HG03342 (cell line): ENCODE measurements around the gene MYO7A.

Experiments used
- ATAC-seq: cut with Tn5 transposase; IDR thresholded peaks from one replicate; pipeline ENCODE4 v1.9.1; 2021; ENCODE audit warnings: mild to moderate bottlenecking, moderate library complexity; ENCODE audit not compliant: unreplicated experiment

The MYO7A gene

DNA sequence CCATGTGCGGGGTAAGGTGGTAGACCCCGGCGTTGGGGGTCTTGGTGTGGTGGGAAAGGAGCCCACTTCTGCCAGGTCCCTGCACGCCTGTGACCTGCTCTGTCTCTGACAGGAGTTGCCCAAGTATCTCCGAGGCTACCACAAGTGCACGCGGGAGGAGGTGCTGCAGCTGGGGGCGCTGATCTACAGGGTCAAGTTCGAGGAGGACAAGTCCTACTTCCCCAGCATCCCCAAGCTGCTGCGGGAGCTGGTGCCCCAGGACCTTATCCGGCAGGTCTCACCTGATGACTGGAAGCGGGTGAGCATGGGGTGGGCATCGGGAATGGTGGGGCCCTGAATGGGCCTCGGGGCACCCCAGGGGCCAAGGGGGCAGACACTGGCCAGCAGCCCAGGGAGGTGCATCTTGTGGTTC lies 83.0 kb downstream of the MYO7A start:
- no peak for ATAC-seq

DNA sequence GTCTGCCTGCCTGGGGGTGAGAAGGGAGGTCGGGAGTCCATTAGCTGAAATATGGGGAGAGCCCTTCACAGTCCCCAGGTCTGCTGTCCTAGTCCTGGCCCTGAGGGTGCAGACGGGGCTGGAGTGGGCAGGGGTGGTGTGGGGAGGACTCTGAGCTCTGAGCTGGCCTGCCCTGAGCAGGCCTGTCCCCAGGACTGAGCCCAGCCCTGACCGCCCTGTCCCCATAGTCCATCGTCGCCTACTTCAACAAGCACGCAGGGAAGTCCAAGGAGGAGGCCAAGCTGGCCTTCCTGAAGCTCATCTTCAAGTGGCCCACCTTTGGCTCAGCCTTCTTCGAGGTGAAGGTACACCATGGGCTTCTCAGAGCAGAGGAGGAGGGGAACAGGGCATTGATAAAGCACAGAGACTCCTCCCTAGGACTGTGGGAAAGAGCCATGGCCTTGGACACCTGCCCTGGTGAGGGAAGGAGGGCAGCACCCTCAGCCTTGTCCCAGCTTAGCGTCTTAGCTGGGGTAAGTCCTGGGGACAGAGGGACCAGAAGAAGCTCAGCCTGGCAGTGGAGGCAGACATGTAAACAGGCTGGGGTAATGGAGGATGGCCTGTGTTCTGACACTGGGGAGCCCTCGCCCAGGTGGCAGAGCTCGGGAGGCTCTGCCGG lies 83.7 kb downstream of the MYO7A start:
- no peak for ATAC-seq

DNA sequence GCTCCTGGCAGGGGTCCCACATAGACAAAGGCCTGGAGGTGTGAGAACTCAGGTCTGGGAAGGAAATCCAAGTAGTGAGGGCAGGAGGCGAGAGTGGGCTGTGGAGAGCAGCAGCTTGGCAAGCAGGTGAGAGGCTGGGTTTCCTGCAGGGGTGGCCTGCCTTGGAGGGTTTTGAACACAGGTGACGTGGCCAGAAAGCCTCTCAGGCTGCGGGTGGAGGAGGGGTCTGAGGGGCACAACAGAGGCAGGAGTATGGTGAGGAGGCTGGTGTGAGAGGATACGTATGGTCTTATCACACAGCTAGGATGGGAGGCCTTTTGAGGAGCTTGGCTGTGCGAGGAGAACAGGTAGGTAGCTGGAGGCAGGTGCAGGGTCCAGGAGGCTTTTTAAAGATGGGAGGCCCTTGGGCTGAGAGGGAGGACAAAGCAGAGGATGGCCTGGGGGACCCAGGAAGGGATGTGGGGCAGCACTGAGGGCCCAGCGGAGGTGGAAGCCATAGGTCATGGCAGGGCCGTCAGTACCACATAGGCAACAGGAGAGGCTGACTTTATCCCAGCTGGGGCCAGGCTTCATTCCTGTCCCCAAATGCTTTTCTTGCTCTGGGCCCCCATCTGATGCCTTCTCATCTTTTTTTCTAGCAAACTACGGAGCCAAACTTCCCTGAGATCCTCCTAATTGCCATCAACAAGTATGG lies 84.4 kb downstream of the MYO7A start:
- ATAC-seq: no peak

DNA sequence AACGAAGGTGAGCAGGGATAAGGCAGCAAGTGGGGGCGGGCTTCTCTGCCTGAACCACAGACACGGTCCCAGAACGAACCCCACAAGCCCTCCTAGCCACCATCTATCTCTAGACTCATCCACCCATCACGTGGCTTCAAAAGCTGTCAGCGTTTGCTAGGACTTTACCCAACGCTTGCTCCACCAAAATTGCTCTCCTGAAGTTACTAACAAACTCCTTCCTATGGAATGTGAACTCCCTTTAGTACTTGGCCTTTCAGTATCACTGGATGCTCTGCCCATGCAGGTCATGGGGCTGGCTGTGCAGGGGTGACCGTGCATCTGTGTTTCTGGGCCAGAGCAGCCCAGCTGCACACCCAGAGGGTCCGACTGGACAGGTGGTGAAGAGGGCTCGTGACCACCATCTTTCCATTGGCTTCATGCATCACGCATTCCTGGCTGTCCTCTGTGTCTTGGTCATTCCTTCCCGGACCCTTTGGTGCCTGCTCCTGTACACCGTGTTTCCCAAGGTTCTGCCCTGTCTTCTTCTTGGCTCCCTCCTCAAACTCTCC lies 85.1 kb downstream of the MYO7A start:
- ATAC-seq: no peak

DNA sequence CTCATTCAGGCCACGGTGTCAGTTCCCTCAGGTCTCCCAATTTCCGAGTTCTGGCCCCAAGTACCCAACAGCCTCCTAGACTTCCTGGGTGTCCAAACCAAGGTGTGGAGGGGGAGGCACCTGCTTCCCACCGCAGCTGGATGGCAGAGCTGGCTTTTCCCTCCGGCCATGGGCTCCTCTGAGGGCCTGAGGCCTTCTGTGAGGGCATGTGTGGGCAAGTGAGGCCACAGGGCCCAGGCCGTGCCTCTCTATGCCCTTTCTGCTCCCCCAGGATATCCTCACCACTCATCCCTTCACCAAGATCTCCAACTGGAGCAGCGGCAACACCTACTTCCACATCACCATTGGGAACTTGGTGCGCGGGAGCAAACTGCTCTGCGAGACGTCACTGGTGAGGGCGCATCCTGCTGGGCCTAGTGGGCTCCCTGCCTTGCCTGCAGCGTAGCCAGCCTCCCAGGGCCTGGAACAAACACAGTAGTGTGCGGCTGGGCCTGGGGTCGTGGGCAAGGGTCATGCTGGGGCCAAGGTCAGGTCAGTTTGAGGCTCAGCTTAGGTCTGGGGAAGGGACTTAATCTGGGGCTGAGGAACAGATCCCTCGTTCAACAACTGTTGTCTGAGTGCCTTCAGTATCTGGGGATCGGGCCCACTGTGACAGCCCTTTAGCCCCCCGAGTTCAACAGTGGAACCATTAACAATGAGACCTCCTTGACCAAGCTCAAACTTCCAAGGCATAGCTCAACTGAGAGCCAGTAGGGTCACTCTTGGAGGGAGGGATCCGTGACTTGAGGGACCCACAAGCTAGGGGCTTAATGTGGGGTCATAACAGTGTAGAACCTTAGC lies 85.8 kb downstream of the MYO7A start:
- ATAC-seq: no peak

DNA sequence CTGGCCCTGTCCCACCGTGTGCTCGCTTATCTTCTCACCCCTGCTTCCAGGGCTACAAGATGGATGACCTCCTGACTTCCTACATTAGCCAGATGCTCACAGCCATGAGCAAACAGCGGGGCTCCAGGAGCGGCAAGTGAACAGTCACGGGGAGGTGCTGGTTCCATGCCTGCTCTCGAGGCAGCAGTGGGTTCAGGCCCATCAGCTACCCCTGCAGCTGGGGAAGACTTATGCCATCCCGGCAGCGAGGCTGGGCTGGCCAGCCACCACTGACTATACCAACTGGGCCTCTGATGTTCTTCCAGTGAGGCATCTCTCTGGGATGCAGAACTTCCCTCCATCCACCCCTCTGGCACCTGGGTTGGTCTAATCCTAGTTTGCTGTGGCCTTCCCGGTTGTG lies 86.5 kb downstream of the MYO7A start:
- no peak for ATAC-seq

DNA sequence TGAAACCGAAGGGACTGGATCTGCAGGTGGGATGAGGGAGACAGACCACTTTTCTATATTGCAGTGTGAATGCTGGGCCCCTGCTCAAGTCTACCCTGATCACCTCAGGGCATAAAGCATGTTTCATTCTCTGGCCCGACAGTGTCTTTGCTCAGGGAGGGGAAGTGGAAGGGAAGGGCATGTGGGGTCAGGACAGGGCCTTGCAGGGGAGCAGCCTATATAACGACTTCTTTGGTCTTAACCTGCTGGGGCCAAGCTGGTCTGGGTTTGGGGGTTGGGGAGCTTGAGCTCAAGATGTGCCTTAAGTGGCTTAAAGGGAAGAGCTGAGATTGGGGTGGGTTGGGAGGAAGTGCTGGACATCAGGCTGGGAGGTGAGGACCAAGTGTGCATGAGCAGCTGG lies 87.1 kb downstream of the MYO7A start:
- ATAC-seq: no peak

DNA sequence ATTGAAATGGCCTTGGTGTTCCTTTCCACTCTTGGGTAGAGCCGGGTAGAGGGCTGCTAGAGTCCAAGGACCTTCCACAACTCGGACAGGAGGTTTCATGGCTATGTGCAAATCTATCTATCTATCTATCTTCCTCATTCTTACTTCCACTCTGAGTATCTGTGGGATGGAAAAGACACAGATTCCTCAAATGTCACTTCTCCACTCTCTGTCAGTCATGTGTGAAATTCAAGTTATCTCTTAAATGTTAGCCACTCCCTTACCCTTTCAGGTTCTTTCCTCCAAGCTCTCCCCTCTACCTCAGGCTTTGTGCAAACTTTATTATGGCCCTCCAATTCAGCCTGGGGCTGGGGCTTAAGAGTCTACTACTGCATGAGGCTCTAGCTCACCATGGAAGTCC lies 89.1 kb downstream of the MYO7A start:
- no peak for ATAC-seq

DNA sequence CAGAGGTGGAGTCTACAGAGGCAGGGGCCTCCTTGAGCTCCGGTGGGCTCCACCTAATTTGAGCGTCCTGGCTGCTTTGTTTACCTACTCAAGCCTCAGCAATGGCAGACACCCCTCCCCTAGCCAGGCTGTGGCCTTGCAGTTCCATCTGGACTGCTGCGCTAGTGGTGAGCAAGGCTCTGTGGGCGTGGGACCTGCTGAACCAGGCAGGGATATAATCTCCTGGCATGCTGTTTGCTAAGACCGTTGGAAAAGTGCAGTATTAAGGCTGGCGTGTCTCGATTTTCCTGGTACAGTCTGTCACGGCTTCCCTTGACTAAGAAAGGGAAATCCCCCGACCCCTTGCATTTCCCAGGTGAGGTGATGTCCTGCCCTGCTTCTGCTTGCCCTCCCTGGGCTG lies 95.8 kb downstream of the MYO7A start:
- ATAC-seq: no peak

DNA sequence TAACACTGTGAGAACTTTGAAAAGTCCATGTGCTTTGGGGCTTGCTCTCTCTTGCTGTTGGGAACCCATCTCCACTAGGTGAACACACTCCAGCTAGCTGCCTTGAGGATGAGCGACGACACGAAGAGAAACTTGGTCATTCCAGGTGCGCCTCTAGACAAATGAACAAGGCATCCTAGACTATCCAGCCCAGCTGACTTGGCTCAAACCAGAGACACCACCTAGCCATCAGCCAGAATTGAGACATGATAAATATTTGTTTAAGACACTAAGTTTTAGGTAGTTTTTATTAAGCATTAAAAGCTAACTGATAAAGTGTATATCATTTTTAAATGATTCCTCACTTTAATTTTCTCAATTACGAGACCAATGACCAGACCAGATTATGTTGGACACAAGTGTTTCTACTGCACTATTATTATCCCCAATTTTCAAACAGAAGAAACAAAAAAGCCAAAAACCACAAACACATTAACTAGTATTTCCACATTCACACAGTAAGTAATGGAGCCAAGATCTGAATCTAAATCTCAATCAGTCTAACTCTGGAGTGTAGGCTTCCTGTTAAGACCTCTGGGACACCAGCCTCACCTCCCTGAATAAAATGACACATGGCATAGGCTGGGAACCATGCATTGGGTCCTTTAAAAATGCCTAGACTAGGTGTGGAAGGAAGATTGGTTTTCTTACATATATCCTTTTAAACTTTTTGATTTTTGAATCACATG lies 103.0 kb downstream of the MYO7A start:
- ATAC-seq: no peak

DNA sequence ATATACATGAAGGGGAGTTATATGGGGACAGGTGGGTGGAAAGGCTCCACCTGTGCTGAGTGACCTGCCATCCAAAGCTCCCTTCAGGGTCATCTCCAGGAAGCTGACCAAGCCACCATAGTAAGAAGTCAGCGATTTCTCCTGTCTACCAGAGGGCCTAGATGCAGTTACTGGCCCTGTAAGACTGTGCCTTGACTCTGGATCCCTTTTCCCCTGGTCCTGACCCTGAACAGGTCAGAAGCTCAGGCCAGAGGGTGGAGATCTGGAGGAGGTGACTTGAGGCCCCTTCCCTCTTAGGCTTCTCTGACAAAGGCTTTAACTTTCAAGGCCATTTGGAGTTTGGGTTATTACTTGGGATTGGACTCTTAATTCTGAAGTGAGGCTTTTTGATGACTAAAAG lies 103.8 kb downstream of the MYO7A start:
- ATAC-seq: no peak

DNA sequence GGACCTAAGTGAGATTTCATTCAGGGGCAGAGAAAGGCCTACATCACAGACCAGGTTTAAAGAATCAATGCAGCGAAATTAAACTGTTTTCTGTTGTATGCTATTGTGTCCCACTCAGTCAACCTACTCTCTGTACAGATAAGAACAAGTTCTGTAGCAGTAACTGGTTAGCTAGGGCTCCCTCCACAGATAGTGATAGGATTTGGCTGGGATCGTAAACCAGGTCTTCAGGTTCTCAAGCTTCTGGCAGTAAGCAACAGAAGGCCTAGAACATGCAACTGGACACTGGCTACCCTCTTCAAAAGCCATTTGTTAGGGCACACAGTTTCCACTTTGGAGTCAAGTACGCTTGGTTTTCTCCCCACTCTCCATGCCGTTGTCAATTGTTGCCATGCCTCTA lies 104.2 kb downstream of the MYO7A start:
- ATAC-seq: no peak

DNA sequence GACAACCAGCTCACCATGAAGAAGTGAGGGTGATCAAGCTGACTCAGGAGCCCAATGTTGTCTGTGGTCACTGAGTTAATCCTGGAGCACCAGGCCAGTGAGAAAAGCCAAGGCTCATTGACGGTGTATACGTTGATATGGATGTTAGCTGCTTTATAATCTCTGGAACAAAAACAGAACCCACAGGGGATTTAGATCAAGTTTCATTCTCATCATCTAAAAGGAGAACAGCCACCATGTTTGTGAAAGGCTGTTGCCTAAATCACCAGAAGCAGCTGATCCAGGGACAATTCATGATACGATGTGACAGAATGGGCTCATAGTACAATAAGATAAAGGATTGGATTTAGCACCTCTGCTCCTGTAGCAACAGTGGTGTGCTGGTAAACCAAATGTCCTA lies 105.0 kb downstream of the MYO7A start:
- ATAC-seq: no peak

DNA sequence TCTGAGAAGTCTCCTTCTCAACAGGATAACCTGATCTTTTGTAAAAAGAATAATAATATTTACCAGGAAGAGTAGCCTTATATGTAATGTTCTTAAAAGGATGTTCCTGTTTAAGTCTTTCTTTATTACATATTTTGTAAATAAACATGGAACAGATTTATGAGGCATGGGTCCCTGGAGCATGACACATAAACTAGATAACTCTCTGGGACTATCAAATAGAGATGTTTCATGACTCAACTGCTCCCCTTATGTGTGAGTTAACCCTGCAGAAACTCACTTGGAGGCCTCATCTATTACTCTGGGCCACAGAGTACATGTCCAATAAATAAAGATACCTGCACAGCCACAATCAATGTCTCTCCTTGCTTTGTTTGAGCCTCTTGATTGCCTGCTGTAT lies 108.9 kb downstream of the MYO7A start:
- no peak for ATAC-seq

DNA sequence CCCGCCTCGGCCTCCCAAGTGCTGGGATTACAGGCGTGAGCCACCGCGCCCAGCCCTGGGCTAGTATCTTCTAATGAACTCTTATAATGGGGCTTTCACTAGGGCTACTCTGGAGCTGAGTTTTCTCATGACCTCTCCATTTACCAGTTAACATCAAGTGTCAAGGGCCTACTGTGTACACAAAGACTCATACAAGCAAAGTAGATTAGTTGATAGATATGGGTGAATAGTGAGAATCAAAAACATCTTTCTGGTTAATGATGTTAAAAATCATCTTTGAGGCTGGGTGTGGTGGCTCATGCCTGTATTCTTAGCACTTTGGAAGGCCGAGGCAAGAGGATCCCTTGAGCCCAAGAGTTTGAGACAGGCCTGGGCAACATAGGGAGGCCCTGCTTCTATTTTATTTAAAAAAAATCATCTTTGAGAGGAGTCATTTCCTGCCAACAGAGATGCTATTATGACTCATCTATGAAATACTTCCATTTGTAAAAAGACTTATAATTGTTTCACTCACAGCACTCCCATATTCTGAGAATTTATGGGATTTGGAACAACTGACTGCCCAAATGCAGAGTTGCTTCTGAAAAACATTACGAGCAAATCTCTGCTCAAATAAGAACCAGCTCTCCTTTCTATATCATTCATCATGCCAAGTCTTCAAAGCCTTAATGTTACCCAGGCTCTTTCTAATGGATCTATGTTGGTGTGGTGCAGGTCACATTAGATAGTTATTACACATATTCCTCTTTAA lies 116.4 kb downstream of the MYO7A start:
- ATAC-seq: no peak

DNA sequence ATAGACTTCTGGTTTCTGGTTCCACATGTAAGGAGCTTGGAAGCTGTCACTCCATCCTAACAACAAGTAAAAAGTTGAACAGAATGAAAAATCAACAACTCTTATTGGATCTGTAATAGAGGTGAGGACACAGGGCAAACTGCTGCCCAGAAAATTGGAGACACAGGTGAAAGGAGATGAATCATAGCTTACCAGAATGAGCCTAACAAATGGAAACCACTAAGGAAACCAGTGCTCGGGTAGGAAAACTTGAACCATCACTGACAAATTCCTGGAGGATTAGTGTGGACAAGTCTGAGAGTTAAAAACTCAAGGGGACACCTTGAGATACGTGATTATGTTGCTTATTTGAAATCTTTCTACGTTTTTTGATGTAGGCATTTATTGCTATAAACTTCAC lies 121.4 kb downstream of the MYO7A start:
- no peak for ATAC-seq

DNA sequence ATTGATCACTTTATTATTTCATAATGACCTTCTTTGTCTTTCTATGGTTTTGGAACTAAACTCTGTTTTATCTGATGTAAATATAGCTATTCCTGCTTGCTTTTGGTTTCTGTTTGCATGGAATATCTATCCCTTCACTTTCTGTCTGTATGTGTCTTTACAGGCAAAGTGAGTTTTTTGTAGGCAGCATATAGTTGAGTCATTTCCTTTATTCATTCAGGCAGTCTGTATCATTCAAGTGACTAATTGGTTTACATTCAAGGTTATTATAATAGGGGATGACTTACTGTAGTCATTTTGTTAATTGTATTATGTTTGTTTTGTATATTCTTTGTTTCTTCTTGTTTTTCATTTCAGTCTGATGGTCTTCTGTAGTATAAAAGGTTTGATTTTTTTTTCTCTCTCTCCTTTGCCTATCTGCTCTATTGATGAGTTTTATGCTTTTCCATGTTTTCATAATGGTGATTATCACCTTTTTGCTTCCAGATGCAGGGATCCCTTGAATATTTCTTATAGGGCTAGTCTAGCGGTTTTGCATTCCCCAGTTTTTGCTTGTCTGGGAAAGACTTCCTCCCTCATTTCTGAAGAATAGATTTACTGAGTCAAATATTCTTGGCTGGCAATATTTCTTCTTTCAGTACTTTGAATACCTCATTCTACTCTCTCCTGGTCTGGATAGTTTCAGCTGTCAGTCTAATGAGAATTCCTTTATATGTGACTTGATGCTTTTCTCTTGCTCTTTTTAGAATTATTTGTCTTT lies 123.0 kb downstream of the MYO7A start:
- ATAC-seq: no peak

DNA sequence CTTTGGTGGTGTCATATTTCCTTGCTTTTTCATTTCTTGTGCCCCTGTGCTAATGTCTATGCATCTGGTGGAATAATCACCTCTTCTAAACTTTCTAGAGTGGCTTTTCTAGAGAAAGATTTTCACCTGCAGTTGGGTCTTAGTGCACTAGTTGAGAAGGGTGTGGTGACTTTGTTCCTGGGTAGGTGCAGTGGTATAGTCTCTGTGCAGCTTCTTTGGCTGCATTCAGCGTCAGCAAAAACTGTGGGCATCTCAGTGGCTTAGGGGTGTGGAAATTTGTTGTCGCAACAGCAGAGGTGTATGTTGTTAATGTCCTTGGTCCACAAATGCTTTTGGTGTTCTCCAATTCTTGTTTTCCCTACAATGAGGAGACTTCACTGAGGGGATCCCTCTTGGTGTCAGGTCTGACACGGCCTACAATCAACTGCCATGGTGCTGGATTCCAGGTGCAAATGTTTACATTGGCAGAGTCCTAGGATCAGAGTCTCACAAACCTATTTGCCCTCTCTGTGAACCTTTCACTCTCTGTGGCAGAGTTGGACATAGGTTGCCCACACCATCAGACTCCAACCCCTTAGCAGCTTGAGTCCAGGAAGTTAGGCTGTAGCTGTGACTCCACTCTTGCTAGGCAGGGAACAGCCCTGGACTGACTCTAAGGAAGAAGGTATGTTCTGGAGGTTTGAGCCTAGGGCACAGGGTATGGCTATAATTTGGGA lies 124.7 kb downstream of the MYO7A start:
- no peak for ATAC-seq

DNA sequence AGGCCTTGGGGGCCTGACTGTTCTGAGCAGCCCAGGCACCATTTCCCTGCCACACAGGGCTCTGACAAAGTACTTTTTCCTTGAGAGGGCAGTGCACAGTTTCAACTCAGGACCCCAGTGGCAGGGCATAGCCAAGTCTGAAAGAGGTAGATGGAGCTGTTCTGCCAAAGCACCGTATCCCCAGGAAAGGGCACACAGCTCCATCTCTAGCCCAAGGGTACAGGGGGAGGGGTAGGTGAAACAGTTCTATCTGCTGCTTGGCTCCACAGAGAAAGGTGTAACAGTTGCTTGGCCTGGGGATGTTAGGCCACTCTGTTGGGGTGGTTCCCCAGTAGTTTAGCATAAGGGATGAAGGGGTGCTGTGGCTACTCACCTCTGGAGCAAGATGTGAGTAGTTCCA lies 125.6 kb downstream of the MYO7A start:
- ATAC-seq: no peak
